Liver (tissue), 9 donors: ENCODE measurements around the gene DPH5. TPM values are rescaled to one million over a fixed set of nuclear protein-coding genes. Genes with fewer than 3 reads are reported as not detected.

ENCODE experiments used
- DNase-seq: peaks from one replicate; pipeline ENCODE4 v3.0.0-alpha.2; 2017; ENCODE audit warnings: low spot score
- H3K27ac ChIP-seq, 2 donors: one replicate each; pipeline ENCODE4 v1.7.0; 2013; ENCODE audit warnings: inconsistent platforms in 2 of 2, low read length in 2 of 2, control low read depth in 1 of 2, low read depth in 1 of 2, mild to moderate bottlenecking in 1 of 2
- H3K27me3 ChIP-seq, 4 donors: one replicate each; pipeline versions ENCODE4 v1.6.1 to v1.7.0; 2013; ENCODE audit warnings: low read length in 3 of 4, inconsistent platforms in 1 of 4, mild to moderate bottlenecking in 1 of 4, moderate library complexity in 1 of 4; ENCODE audit not compliant: control insufficient read depth in 4 of 4, insufficient read depth in 4 of 4
- H3K36me3 ChIP-seq, 4 donors: one replicate each; pipeline versions ENCODE4 v1.6.1 to v1.7.0; 2013; ENCODE audit warnings: low read length in 3 of 4, mild to moderate bottlenecking in 3 of 4, low read depth in 1 of 4, moderate library complexity in 1 of 4; ENCODE audit not compliant: control insufficient read depth in 4 of 4, insufficient read depth in 3 of 4
- H3K4me1 ChIP-seq, 4 donors: one replicate each; pipeline versions ENCODE4 v1.6.1 to v1.7.0; 2013; ENCODE audit warnings: low read length in 3 of 4, mild to moderate bottlenecking in 3 of 4, moderate library complexity in 1 of 4; ENCODE audit not compliant: control insufficient read depth in 4 of 4, insufficient read depth in 4 of 4
- H3K4me3 ChIP-seq, 3 donors: one replicate each; pipeline versions ENCODE4 v1.6.1 to v1.7.0; 2013; ENCODE audit warnings: low read length in 3 of 3, control low read depth in 1 of 3, low read depth in 1 of 3, mild to moderate bottlenecking in 1 of 3
- H3K9ac ChIP-seq, 2 donors: one replicate each; pipeline ENCODE4 v1.7.0; 2013; ENCODE audit warnings: low read length in 2 of 2, mild to moderate bottlenecking in 2 of 2, moderate library complexity in 2 of 2, control low read depth in 1 of 2, low read depth in 1 of 2
- H3K9me3 ChIP-seq, 4 donors: one replicate each; pipeline versions ENCODE4 v1.6.1 to v1.7.0; 2013; ENCODE audit warnings: low read length in 3 of 4; ENCODE audit not compliant: control insufficient read depth in 4 of 4
- ATF3 ChIP-seq: IDR thresholded peaks from 2 replicates; pipeline ENCODE4 v1.6.1; 2016; ENCODE audit warnings: antibody characterized with exemption
- CTCF ChIP-seq: fragments of 150-350 bp; IDR thresholded peaks from 2 replicates; pipeline ENCODE4 v1.5.1; 2017; ENCODE audit warnings: improper control_type of control experiment, low read depth, low read length; ENCODE audit not compliant: missing input control
- EGR1 ChIP-seq, 2 donors: IDR thresholded peaks; 2 replicates each; pipeline ENCODE4 v1.6.1; 2016 to 2018; ENCODE audit warnings: antibody characterized with exemption in 2 of 2, low read depth in 2 of 2
- FOXA1 ChIP-seq: IDR thresholded peaks from 2 replicates; pipeline ENCODE4 v1.6.1; 2016; ENCODE audit warnings: antibody characterized with exemption
- FOXA2 ChIP-seq: IDR thresholded peaks from 2 replicates; pipeline ENCODE4 v1.6.1; 2016; ENCODE audit warnings: antibody characterized with exemption
- GABPA ChIP-seq, 2 donors: IDR thresholded peaks in 1 of 2; conservative IDR thresholded peaks in 1 of 2; 2 replicates each; pipeline ENCODE4 v1.6.1; 2016; ENCODE audit warnings: antibody characterized with exemption in 2 of 2, mild to moderate bottlenecking in 1 of 2, moderate library complexity in 1 of 2
- HNF4A ChIP-seq, 2 donors: conservative IDR thresholded peaks; 2 replicates each; pipeline ENCODE4 v1.6.1; 2016; ENCODE audit warnings: antibody characterized with exemption in 2 of 2, mild to moderate bottlenecking in 2 of 2
- HNF4G ChIP-seq: IDR thresholded peaks from 2 replicates; pipeline ENCODE4 v1.6.1; 2016; ENCODE audit warnings: antibody characterized with exemption
- JUND ChIP-seq, 2 donors: IDR thresholded peaks; 2 replicates each; pipeline ENCODE4 v1.6.1; 2016; ENCODE audit warnings: antibody characterized with exemption in 2 of 2
- MAX ChIP-seq: IDR thresholded peaks from 2 replicates; pipeline ENCODE4 v1.6.1; 2016; ENCODE audit warnings: antibody characterized with exemption
- NR2F2 ChIP-seq: IDR thresholded peaks from 2 replicates; pipeline ENCODE4 v1.6.1; 2016; ENCODE audit warnings: antibody characterized with exemption
- RAD21 ChIP-seq, 2 donors: IDR thresholded peaks; 2 replicates each; pipeline ENCODE4 v1.6.1; 2016; ENCODE audit warnings: antibody characterized with exemption in 2 of 2, mild to moderate bottlenecking in 2 of 2
- REST ChIP-seq: IDR thresholded peaks from 2 replicates; pipeline ENCODE4 v1.6.1; 2016; ENCODE audit warnings: antibody characterized with exemption, mild to moderate bottlenecking
- RXRA ChIP-seq, 2 donors: IDR thresholded peaks; 2 replicates each; pipeline ENCODE4 v1.6.1; 2017 to 2018; ENCODE audit warnings: antibody characterized with exemption in 2 of 2, mild to moderate bottlenecking in 1 of 2
- TAF1 ChIP-seq: conservative IDR thresholded peaks from 2 replicates; pipeline ENCODE4 v1.6.1; 2016; ENCODE audit warnings: antibody characterized with exemption, mild to moderate bottlenecking
- YY1 ChIP-seq: IDR thresholded peaks from 2 replicates; pipeline ENCODE4 v1.6.1; 2016; ENCODE audit warnings: antibody characterized with exemption, mild to moderate bottlenecking
- ZBTB33 ChIP-seq: IDR thresholded peaks from 2 replicates; pipeline ENCODE4 v1.6.1; 2016; ENCODE audit warnings: antibody characterized with exemption
- WGBS: extraction: QIAGEN DNeasy Blood & Tissue Kit; methylation state at CpG from one replicate; pipeline ENCODE4 v1.1.7; 2013; 5-methylcytosine and 5-hydroxymethylcytosine counted together
- polyA plus RNA-seq, 2 donors: library from polyadenylated mRNA; stranded (reverse) in 1 of 2; unstranded in 1 of 2; fragments of 200-250 nt in 1 of 2; fragments of >200 nt in 1 of 2; fragmentation: Nextera tagmentation in 1 of 2; extraction: Ambion mirVana in 1 of 2; gene quantifications; one replicate each; pipeline versions ENCODE4 v1.2.1 to v1.2.3, GENCODE V29; 2013 to 2015
- total RNA-seq, 2 donors: library from RNA; depleted of rRNA; stranded (reverse); fragments of >200 nt; gene quantifications; one replicate each; pipeline ENCODE4 v1.2.3, GENCODE V29; 2014
- donor health status: healthy.
- donor health status: healthy.
- donor health status: healthy.
- donor health status: healthy.
- donor health status: healthy.

Gene DPH5
- total and polyA plus RNA-seq, 4 donors = 12.9 to 16.3 (median 14.8) TPM

- H3K36me3 ChIP-seq = no peaks in the 10 kb centered on the region
- TF ChIP-seq TAF1 (no peak), HNF4G (no peak), RAD21 (IDR thresholded peaks at IDR 0.05) (no peak), JUND (IDR thresholded peaks at IDR 0.05) (no peak), EGR1 (IDR thresholded peaks at IDR 0.05; ENCODE audit: low read depth in 2 of 2) (no peak), CTCF (no peak), FOXA2 (no peak), HNF4A (conservative IDR thresholded peaks at IDR 0.05) (no peak), FOXA1 (no peak), YY1 (no peak), ATF3 (no peak), RXRA (IDR thresholded peaks at IDR 0.05) (no peak), MAX (no peak), ZBTB33 (no peak), GABPA (IDR thresholded peaks at IDR 0.05 in 1 of 2, conservative IDR thresholded peaks at IDR 0.05 in 1 of 2) (no peak), NR2F2 (no peak), REST (no peak)
Observed at GRCh38 chr1:101059945-101060542, 34.5 kb upstream of the DPH5 start.

More at GRCh38 chr1:101059945-101060542, 34.5 kb upstream of the DPH5 start:
- Histone ChIP-seq H3K4me3 (no peak overlapping the region), H3K9ac (no peak overlapping the region), H3K4me1 (no peaks in the 10 kb centered on the region), H3K27ac (no peak overlapping the region), H3K9me3 (no peaks in the 10 kb centered on the region), H3K27me3 (no peaks in the 10 kb centered on the region)
- 89% methylated on average over 6 of the region's 6 CpGs for WGBS
- no peak for DNase-seq
